Inferior parietal cortex (tissue), 1 donor: Measurements from ENCODE around the gene AP1M1.

Source experiments
- DNase-seq: peaks from one replicate; pipeline ENCODE4 v3.0.0-alpha.2; 2016; ENCODE audit errors: extremely low spot score

Gene AP1M1

DNA sequence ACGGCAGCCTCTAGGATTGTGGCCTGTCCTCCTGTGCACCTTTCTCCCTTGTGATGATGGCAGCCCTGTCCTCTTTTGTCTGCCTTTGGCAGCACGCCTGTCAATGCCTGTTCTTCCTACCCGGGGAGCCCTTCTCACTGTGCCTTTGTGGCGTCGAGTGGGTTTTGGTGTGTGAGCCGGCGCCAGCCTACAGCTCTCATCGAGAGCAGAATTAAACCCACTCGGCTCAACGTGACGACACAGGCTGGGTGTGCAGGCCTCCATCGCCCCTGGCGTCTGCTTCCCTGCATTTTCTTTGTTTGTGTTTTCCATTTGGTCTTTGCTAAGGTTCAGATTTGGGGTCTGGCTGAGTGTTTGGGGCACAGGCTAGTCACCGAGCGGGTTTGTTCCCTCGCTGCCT is 34.4 kb downstream of the AP1M1 start:
- DNase-seq = no peak

GRCh38 chr19:16232568-16232967 is 34.9 kb downstream of the AP1M1 start:
- DNase-seq = no peak

GRCh38 chr19:16233081-16233776 is 35.5 kb downstream of the AP1M1 start:
- no peak for DNase-seq

GRCh38 chr19:16233836-16234551 is 36.3 kb downstream of the AP1M1 start:
- no peak for DNase-seq

DNA sequence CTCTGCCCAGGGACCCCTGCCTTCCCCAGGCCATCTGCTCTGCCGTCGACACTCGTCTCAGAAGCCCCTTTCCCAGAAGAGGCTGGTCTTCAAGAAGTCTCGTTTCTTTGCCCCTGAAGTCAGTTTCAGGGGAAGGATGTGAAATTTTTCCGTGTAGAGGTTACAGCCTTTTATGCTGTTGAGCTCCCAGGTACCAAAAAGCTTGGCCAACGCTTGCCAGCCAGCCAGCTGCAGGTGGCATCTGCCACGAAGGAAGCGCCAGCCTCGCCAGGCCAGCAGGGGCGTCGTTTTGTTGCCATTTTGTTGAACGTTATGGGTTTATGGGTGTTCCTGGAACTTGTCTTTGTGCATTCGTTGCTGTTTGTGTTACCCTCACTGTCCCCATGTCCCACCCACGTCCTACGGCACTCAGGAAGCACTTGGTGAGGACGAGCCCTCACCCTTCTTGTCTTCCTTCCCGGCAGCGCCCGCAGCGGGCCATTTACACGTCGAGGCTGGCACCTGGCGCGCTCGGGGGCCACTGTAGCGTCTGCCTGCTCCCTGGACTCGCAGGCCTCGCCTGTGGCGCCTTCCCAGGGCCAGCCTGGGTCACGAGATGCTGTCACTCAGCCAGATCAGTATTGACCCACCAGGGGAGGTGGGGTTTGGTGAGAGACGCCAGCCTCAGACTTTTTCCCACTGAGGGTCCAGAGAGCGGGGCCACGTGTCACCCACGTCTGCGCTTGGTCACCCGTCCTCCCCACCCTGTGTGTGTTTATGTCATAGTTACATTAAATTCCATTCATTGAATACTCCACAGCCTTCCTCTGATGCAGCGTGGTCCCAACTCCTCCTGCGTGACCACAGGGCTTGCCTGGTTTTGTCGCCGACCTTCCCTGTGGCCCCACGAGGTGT is 37.1 kb downstream of the AP1M1 start:
- no peak for DNase-seq

DNA sequence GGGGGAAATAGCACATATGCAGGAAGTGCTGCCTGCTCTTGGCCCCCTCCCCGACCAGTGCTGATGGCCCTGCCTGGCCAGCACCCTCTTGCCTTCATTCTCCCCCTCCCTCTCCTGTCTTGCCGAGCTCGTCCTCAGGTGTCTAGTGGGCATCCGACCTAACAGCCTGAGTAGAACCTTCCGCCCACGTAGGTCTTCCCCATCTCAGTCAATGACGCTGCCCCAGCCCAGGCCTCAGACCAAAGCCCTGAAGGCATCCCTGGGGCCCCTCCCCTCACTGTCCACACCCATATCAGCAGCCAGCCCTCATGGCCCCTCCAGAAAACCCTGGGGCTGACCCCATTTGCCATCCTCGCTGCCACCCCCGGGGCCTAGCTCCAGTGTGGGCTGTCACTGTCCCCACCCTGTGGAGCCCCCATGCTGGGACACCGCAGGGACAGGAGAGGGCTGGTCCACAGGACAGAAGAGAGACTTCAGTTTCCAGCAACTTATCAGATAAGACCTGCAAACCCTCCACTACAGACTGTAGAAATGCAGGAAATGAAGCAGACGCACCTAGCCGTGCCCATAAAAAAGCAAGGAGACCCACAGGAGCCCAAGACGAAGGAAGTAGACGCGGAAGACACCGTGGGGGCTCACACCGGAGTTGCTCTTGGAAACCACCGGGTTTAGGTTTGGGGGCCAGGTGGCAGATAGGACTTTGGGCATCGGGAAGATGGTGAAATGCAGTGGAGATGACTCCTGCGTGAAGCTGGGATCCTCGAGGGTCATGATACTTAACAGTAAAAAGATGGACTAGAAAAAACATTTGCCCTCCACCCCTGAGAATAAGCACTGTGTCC is 38.3 kb downstream of the AP1M1 start:
- no peak for DNase-seq

DNA sequence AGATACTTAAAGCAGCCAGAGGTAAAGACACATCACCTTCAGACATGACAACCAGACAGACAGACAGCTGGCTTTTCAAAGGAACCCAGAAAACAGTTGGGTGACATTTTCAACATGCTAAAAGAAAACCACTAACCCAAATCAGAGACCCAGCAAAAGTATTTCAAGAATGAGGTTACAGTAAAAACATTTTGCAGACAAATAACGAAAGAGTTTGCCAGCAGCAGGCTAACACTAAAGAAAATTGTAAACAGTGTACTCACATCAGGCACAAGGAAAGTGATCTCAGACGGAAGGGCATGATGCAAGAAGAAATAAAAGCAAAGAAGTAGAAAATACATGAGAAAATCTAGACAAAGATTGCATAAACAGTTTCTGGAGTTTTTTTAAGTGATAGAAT is 46.4 kb downstream of the AP1M1 start:
- DNase-seq = no peak

GRCh38 chr19:16247353-16248182 is 49.9 kb downstream of the AP1M1 start:
- DNase-seq = peak; percentile 77

DNA sequence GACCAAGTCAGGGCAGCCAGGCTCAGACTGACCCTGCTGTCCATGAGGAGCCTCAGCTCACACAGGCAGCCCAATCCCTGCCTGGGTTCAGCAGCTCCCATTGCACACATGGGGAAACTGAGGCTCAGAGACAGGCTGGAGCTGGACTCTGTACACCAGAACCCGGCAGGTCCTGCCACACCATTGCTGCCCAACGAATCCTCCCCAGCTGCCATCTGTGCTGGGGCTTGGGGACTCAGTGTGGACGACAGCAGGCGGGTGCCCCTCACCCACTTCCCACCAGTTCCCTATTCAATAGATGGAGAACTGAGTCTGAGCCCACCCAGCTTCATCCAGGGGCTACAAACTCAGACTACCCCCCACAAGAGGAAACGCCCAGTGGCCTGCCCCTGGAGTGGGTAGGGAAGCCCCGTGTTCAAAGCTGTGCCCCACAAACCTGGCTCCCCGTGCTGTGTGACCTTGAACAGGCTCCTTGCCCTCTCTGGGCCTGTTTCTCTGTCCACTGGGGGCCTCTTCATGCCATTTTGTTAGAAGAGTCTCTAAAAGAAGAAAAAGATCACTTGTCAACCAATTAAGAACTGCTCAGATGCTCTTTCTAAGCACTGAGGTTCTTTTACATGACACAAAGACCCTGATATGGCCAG is 50.8 kb downstream of the AP1M1 start:
- DNase-seq = no peak

GRCh38 chr19:16249826-16250404 is 52.2 kb downstream of the AP1M1 start:
- DNase-seq = no peak

GRCh38 chr19:16252459-16253205 is 54.9 kb downstream of the AP1M1 start:
- DNase-seq = no peak

- no peak for DNase-seq
Observed at GRCh38 chr19:16254851-16255408, 57.2 kb downstream of the AP1M1 start.

- DNase-seq = no peak
Observed at GRCh38 chr19:16257509-16258002, 59.8 kb downstream of the AP1M1 start.

- peak; percentile 20 for DNase-seq
Observed at GRCh38 chr19:16258440-16258903, 60.8 kb downstream of the AP1M1 start.

DNA sequence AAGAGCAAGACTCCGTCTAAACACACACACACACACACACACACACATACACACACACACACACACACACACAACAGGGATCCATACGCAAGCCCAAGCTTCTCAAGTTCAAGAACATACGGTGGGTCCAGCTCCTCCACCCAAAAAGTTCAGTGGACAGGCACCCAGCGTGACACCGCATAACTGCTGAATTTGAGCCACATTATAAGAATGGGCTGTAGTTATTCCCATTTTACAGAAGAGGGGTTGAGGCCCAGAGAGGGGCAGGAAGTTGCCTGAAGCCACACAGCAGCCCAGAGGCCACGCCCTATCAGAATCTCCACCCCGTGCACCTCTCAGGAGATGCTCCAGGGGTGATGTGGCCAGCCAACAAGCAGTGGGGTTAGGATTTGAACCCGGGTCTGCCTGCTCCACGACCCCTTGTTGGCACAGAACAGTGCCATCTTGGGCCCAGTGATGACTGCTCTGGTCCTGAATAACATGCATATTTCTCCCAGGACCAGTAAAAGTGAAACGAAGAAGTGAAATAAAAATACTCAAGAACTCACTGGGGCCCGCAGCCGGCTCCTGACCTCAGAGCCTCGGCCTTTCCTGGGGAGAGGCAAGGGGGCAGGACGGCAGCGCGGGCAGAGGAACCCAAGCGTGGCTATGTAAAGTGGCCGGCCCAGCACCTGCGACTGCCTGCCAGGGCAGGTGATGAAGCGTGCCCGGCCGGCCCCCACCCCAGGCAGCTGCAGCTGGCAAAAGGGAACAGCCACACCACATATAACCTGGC is 61.9 kb downstream of the AP1M1 start:
- DNase-seq = no peak

- DNase-seq = no peak
Observed at GRCh38 chr19:16260160-16260811, 62.6 kb downstream of the AP1M1 start.

- no peak for DNase-seq
Observed at GRCh38 chr19:16260812-16261161, 63.1 kb downstream of the AP1M1 start.
